GM19397 (cell line): ENCODE measurements around the gene TDP1.

Experiments
- ATAC-seq: cut with Tn5 transposase; IDR thresholded peaks from one replicate; pipeline ENCODE4 v1.9.1; 2021; ENCODE audit warnings: mild to moderate bottlenecking, moderate library complexity; ENCODE audit not compliant: unreplicated experiment

The TDP1 gene

GRCh38 chr14:90093942-90094595 lies 138.3 kb downstream of the TDP1 start:
- ATAC-seq: no peak
